ENCODE measurements around the gene LRMDA. TPM values are rescaled to one million over a fixed set of nuclear protein-coding genes. Genes with fewer than 3 reads are reported as not detected.
A peak's percentile ranks its signal among the peaks of the same experiment; 100 is the strongest.

LRMDA gene
- total RNA-seq, 1 experiment from 2014 or later, result 4.8 TPM

DNA sequence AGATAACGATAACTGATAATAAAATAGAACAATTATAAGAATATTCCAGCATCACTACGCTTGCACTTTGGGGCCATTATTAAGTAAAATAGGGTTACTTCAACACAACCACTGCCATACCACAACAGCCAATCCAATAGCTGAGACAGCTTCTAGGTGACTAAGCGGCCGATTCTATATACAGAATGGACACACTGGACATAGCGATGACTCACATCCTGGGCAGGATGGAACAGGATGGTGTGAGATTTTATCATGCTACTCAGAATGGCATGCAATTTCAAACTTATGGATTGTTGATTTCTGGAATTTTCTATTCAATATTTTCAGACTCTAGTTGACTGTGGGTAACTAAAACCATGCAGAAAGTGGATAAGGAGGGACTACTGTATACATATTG lies 920.9 kb downstream of the LRMDA start:
- H3K9me3 ChIP-seq (ENCODE audit: control insufficient read depth in 1 of 2, insufficient read depth in 1 of 2, low read depth in 1 of 2, low read length in 2 of 2), result no peaks in the 10 kb centered on the region
- no peaks in the 10 kb centered on the region for H3K79me2 ChIP-seq (ENCODE audit: insufficient read depth, low read length)
- H3K27ac ChIP-seq (ENCODE audit: low read depth, low read length), result no peak overlapping the region
- H3K4me1 ChIP-seq (ENCODE audit: control insufficient read depth in 1 of 2, insufficient read depth in 2 of 2, low read length in 2 of 2), result peaks cover 0 to 12% of the 10 kb centered on the region in 2 experiments; a peak in 2 of 4 replicates
- H3K9me2 ChIP-seq (ENCODE audit: insufficient read depth), result no peaks in the 10 kb centered on the region
- intact Hi-C loops (cut with micrococcal nuclease), result no loop called here
- ChIA-PET POLR2A (no interaction called here), CTCF (no interaction called here), RAD21 (ENCODE audit: low non-redundant PET in 1 of 2, low total read pairs in 2 of 2, uncharacterized antibody in 2 of 2, unreplicated experiment in 2 of 2) (no interaction called here)
- BruUV-seq (replicated peaks), result no TSS peak
- peak overlapping the region; percentile 27; the same call in 1 of the 2 replicates for H3K4me2 ChIP-seq (ENCODE audit: low read length)
- no peaks in the 10 kb centered on the region for H3K27me3 ChIP-seq (ENCODE audit: insufficient read depth, low read length)
- peak; percentile 61 for ATAC-seq
- peak; percentile 37; the same call in 1 of the 2 replicates for TF ChIP-seq JUND (IDR thresholded peaks at IDR 0.05)
- TF ChIP-seq FOSL1 (IDR thresholded peaks at IDR 0.05; ENCODE audit: low read depth), result peak; percentile 54; the same call in 1 of the 2 replicates
- TF ChIP-seq, protein P1, sequence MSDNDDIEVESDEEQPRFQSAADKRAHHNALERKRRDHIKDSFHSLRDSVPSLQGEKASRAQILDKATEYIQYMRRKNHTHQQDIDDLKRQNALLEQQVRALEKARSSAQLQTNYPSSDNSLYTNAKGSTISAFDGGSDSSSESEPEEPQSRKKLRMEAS (IDR thresholded peaks at IDR 0.05), result no peak
- no peak overlapping the region for H2AFZ ChIP-seq (ENCODE audit: low read depth, low read length, poor library complexity, severe bottlenecking)
- H3K36me3 ChIP-seq (ENCODE audit: control insufficient read depth in 1 of 2, insufficient read depth in 2 of 2, low read length in 2 of 2), result no peaks in the 10 kb centered on the region
- H4K20me1 ChIP-seq (ENCODE audit: insufficient read depth), result no peaks in the 10 kb centered on the region
- no peak overlapping the region for H3K4me3 ChIP-seq (replicated peaks in 1 of 2; ENCODE audit: low read depth in 1 of 2, low read length in 2 of 2)
- DNase-seq (ENCODE audit: low read depth, low spot score), result peak; percentile 7
- H3K9ac ChIP-seq (ENCODE audit: low read length), result no peak overlapping the region

DNA sequence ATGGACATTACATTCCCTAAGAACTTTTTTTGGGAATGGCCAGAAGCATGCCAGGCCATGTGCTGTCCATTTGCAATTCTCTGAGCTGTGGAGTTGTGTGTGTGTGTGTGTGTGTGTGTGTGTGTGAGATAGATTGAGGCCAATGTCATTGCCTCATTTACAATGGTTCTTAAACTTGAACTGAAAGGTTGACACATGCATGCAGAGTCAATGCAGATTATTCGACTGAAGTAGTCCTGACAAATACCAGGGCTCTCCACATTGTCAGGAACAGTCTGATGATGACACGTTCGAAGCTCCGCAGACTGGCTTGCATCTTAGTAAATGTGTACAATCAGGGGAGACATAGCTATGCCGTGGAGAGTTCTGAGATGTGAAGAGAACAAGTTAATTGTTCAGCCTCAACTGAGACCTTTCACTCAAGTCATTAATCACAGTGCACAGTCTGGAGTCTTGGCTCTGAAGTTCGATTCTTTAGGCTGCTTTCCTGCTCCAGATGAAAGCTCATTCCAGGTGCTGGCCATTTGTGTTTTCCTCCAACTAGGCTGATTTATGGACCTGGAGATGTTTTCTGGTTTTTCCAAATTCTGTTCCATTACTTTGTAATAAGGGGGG lies 921.9 kb downstream of the LRMDA start:
- ChIA-PET POLR2A (no interaction called here), RAD21 (ENCODE audit: low non-redundant PET in 1 of 2, low total read pairs in 2 of 2, uncharacterized antibody in 2 of 2, unreplicated experiment in 2 of 2) (no interaction called here), CTCF (no interaction called here)
- Histone ChIP-seq H3K79me2 (ENCODE audit: insufficient read depth, low read length) (no peaks in the 10 kb centered on the region), H3K27ac (ENCODE audit: low read depth, low read length) (no peak overlapping the region), H3K4me1 (ENCODE audit: control insufficient read depth in 1 of 2, insufficient read depth in 2 of 2, low read length in 2 of 2) (peaks cover 0 to 12% of the 10 kb centered on the region in 2 experiments; a peak in 2 of 4 replicates), H3K4me3 (replicated peaks in 1 of 2; ENCODE audit: low read depth in 1 of 2, low read length in 2 of 2) (no peak overlapping the region), H3K9me2 (ENCODE audit: insufficient read depth) (no peaks in the 10 kb centered on the region), H4K20me1 (ENCODE audit: insufficient read depth) (no peaks in the 10 kb centered on the region), H2AFZ (ENCODE audit: low read depth, low read length, poor library complexity, severe bottlenecking) (no peak overlapping the region), H3K36me3 (ENCODE audit: control insufficient read depth in 1 of 2, insufficient read depth in 2 of 2, low read length in 2 of 2) (no peaks in the 10 kb centered on the region), H3K9me3 (ENCODE audit: control insufficient read depth in 1 of 2, insufficient read depth in 1 of 2, low read depth in 1 of 2, low read length in 2 of 2) (no peaks in the 10 kb centered on the region), H3K27me3 (ENCODE audit: insufficient read depth, low read length) (no peaks in the 10 kb centered on the region), H3K4me2 (ENCODE audit: low read length) (no peak overlapping the region), H3K9ac (ENCODE audit: low read length) (no peak overlapping the region)
- BruUV-seq (replicated peaks), result no TSS peak
- DNase-seq (ENCODE audit: low read depth, low spot score) (no peak), ATAC-seq (no peak)
- intact Hi-C loops (cut with micrococcal nuclease), result no loop called here
- TF ChIP-seq RAD21 (IDR thresholded peaks at IDR 0.05; ENCODE audit: low read depth) (no peak), FOSL1 (IDR thresholded peaks at IDR 0.05; ENCODE audit: low read depth) (no peak), SIN3A (IDR thresholded peaks at IDR 0.05; ENCODE audit: low read depth) (no peak), SP1 (IDR thresholded peaks at IDR 0.05; ENCODE audit: low read depth) (no peak), ELF1 (IDR thresholded peaks at IDR 0.05; ENCODE audit: borderline replicate concordance, low read depth) (no peak), EZH2phosphoT487 (IDR thresholded peaks at IDR 0.05; ENCODE audit: borderline replicate concordance) (no peak), POLR2AphosphoS5 (IDR thresholded peaks at IDR 0.05; ENCODE audit: low read depth, low read length) (no peak), EZH2 (IDR thresholded peaks at IDR 0.05) (no peak), POLR2A (IDR thresholded peaks at IDR 0.05; ENCODE audit: borderline replicate concordance, extremely low read depth, insufficient read depth, insufficient read length) (no peak), TCF7L2 (IDR thresholded peaks at IDR 0.05; ENCODE audit: borderline replicate concordance, extremely low read depth, insufficient read depth, insufficient read length) (no peak)
- TF ChIP-seq, protein P2, sequence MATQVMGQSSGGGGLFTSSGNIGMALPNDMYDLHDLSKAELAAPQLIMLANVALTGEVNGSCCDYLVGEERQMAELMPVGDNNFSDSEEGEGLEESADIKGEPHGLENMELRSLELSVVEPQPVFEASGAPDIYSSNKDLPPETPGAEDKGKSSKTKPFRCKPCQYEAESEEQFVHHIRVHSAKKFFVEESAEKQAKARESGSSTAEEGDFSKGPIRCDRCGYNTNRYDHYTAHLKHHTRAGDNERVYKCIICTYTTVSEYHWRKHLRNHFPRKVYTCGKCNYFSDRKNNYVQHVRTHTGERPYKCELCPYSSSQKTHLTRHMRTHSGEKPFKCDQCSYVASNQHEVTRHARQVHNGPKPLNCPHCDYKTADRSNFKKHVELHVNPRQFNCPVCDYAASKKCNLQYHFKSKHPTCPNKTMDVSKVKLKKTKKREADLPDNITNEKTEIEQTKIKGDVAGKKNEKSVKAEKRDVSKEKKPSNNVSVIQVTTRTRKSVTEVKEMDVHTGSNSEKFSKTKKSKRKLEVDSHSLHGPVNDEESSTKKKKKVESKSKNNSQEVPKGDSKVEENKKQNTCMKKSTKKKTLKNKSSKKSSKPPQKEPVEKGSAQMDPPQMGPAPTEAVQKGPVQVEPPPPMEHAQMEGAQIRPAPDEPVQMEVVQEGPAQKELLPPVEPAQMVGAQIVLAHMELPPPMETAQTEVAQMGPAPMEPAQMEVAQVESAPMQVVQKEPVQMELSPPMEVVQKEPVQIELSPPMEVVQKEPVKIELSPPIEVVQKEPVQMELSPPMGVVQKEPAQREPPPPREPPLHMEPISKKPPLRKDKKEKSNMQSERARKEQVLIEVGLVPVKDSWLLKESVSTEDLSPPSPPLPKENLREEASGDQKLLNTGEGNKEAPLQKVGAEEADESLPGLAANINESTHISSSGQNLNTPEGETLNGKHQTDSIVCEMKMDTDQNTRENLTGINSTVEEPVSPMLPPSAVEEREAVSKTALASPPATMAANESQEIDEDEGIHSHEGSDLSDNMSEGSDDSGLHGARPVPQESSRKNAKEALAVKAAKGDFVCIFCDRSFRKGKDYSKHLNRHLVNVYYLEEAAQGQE (IDR thresholded peaks at IDR 0.05; ENCODE audit: low read depth), result no peak
- TF ChIP-seq, protein P3, sequence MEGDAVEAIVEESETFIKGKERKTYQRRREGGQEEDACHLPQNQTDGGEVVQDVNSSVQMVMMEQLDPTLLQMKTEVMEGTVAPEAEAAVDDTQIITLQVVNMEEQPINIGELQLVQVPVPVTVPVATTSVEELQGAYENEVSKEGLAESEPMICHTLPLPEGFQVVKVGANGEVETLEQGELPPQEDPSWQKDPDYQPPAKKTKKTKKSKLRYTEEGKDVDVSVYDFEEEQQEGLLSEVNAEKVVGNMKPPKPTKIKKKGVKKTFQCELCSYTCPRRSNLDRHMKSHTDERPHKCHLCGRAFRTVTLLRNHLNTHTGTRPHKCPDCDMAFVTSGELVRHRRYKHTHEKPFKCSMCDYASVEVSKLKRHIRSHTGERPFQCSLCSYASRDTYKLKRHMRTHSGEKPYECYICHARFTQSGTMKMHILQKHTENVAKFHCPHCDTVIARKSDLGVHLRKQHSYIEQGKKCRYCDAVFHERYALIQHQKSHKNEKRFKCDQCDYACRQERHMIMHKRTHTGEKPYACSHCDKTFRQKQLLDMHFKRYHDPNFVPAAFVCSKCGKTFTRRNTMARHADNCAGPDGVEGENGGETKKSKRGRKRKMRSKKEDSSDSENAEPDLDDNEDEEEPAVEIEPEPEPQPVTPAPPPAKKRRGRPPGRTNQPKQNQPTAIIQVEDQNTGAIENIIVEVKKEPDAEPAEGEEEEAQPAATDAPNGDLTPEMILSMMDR (IDR thresholded peaks at IDR 0.05 in 2 of 3, conservative IDR thresholded peaks at IDR 0.05 in 1 of 3; ENCODE audit: borderline replicate concordance in 1 of 3, insufficient read depth in 1 of 3, low read depth in 2 of 3, low read length in 2 of 3), result no peak
- TF ChIP-seq, protein P1 (IDR thresholded peaks at IDR 0.05), result no peak

Measured in HCT116 (cell line).